RKO (cell line): Measurements from ENCODE around the gene BCL7A.

ENCODE experiments used
- DNase-seq: peaks from one replicate; pipeline ENCODE4 v3.0.0-alpha.2; 2016; ENCODE audit warnings: low spot score

BCL7A gene

GRCh38 chr12:122078141-122079032 lies 56.7 kb downstream of the BCL7A start, which contains the start of gene MLXIP:
Gene MLXIP, plus strand, starts transcription at chr12:122078756. Its CDS starts 98 bp downstream, at chr12:122078854.
- DNase-seq, result peak; percentile 92

GRCh38 chr12:122079033-122079531 lies 57.4 kb downstream of the BCL7A start:
- peak; percentile 35 for DNase-seq

GRCh38 chr12:122079532-122080081 lies 57.9 kb downstream of the BCL7A start:
- peak; percentile 32 for DNase-seq

- DNase-seq, result peak; percentile 92
These were observed 58.7 kb downstream of the BCL7A start for GRCh38 chr12:122080149-122081082.

- DNase-seq, result peak; percentile 64
These were observed 59.5 kb downstream of the BCL7A start for GRCh38 chr12:122081083-122081696.

- no peak for DNase-seq
These were observed 60.1 kb downstream of the BCL7A start for GRCh38 chr12:122081697-122082221.

- DNase-seq, result no peak
These were observed 61.1 kb downstream of the BCL7A start for GRCh38 chr12:122082621-122083356.

- no peak for DNase-seq
These were observed 63.2 kb downstream of the BCL7A start for GRCh38 chr12:122084857-122085405.

- DNase-seq, result no peak
These were observed 63.9 kb downstream of the BCL7A start for GRCh38 chr12:122085591-122085990.

- no peak for DNase-seq
These were observed 64.4 kb downstream of the BCL7A start for GRCh38 chr12:122086116-122086515.

GRCh38 chr12:122086641-122087285 lies 65.1 kb downstream of the BCL7A start:
- DNase-seq, result no peak

GRCh38 chr12:122087431-122088178 lies 65.9 kb downstream of the BCL7A start:
- DNase-seq, result no peak

GRCh38 chr12:122088179-122088810 lies 66.6 kb downstream of the BCL7A start:
- DNase-seq, result no peak

GRCh38 chr12:122089077-122089476 lies 67.4 kb downstream of the BCL7A start:
- no peak for DNase-seq

GRCh38 chr12:122090759-122091515 lies 69.3 kb downstream of the BCL7A start:
- no peak for DNase-seq

- no peak for DNase-seq
These were observed 71.6 kb downstream of the BCL7A start for GRCh38 chr12:122093098-122093883.

- no peak for DNase-seq
These were observed 72.6 kb downstream of the BCL7A start for GRCh38 chr12:122094137-122094734.
